ENCODE data around the gene SENP2. TPM values are rescaled to one million over a fixed set of nuclear protein-coding genes. Genes with fewer than 3 reads are reported as not detected.

Gene SENP2
- total and polyA plus RNA-seq, 10 of the 15 experiments (the other 5 are each of a cell fraction or from before 2014, with no cell fraction given), result 9.0 to 42.7 (median 25.1) TPM

DNA sequence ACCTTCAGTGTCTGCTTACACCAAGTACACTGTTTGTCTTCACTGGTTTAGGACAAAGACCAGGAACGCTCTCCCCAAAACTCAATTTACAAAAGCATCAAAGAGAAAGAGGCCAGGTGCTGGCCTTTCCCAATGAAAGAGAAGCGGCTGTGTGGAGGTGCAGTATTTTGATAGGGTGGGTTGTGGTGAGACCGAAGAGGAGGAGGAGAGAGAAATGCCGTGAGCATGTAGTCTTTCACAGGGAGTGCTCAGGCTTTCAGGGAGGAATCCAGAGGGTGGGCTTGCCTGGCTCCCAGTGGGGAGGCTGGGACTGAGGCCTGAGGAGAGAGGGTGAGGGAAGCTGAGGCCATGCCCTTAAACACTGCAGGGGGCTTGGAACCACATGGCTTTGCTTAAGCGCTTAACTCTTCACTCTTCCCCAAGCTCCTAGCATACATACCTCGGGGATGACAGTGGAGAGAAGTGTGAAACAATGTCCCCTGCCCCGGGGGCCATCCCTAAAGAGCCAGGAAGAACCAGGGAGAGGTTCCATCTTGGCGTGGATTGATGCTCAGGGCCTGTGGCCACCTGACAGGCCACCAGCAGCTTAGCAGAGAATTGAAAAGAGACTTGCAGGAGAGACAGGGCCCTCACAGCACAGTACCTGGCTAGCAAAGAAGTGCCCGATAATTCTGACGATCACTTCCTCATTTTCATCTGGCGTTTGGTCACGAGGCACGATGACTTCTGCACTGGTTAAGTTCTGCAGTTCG lies 60.5 kb downstream of the SENP2 start:
- H3K27me3 ChIP-seq (replicated peaks in 1 of 2; ENCODE audit: control insufficient read depth in 2 of 2, insufficient read depth in 2 of 2, low read length in 1 of 2), result peaks cover 0 to 1% of the 10 kb centered on the region in 2 experiments; a peak in 1 of 4 replicates
- H3K4me3 ChIP-seq, result no peak overlapping the region; the same call in 1 of the 2 replicates
- no TSS peak for BruUV-seq (replicated peaks)
- ChIA-PET CTCF (interaction anchor here (1.4 kb wide), 1 partner anchor 14 kb away, joined by 9 read pairs; no protein-coding TSS in a partner anchor), SMC1A (ENCODE audit: uncharacterized antibody, unreplicated experiment) (interaction anchor here (0.6 kb wide), 1 partner anchor 145 kb away, joined by 3 read pairs; no protein-coding TSS in a partner anchor), POLR2A (no interaction called here), RAD21 (ENCODE audit: unreplicated experiment) (no interaction called here)
- H3K9ac ChIP-seq (ENCODE audit: control insufficient read depth, insufficient read depth, low read length), result no peak overlapping the region
- H2AFZ ChIP-seq (ENCODE audit: control insufficient read depth, low read depth, low read length), result peak overlapping the region; percentile 62
- no peaks in the 10 kb centered on the region for H4K20me1 ChIP-seq (ENCODE audit: control insufficient read depth, insufficient read depth)
- intact Hi-C loops (cut with micrococcal nuclease; ENCODE audit: unreplicated experiment), result no loop called here
- H3K9me3 ChIP-seq (replicated peaks; ENCODE audit: control insufficient read depth, insufficient read depth, low read length), result no peaks in the 10 kb centered on the region
- H3K36me3 ChIP-seq (ENCODE audit: control insufficient read depth in 2 of 2, insufficient read depth in 2 of 2, low read length in 1 of 2), result no peaks in the 10 kb centered on the region
- FAIRE-seq (peak; percentile 70), ATAC-seq (peak; percentile 86), DNase-seq (ENCODE audit: low read depth, low spot score) (no peak)
- TF ChIP-seq, protein P1, sequence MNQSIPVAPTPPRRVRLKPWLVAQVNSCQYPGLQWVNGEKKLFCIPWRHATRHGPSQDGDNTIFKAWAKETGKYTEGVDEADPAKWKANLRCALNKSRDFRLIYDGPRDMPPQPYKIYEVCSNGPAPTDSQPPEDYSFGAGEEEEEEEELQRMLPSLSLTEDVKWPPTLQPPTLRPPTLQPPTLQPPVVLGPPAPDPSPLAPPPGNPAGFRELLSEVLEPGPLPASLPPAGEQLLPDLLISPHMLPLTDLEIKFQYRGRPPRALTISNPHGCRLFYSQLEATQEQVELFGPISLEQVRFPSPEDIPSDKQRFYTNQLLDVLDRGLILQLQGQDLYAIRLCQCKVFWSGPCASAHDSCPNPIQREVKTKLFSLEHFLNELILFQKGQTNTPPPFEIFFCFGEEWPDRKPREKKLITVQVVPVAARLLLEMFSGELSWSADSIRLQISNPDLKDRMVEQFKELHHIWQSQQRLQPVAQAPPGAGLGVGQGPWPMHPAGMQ (IDR thresholded peaks at IDR 0.05; ENCODE audit: borderline replicate concordance), result no peak
- TF ChIP-seq, protein P2, sequence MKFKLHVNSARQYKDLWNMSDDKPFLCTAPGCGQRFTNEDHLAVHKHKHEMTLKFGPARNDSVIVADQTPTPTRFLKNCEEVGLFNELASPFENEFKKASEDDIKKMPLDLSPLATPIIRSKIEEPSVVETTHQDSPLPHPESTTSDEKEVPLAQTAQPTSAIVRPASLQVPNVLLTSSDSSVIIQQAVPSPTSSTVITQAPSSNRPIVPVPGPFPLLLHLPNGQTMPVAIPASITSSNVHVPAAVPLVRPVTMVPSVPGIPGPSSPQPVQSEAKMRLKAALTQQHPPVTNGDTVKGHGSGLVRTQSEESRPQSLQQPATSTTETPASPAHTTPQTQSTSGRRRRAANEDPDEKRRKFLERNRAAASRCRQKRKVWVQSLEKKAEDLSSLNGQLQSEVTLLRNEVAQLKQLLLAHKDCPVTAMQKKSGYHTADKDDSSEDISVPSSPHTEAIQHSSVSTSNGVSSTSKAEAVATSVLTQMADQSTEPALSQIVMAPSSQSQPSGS (IDR thresholded peaks at IDR 0.05; ENCODE audit: low read length), result no peak
- TF ChIP-seq MTA2 (IDR thresholded peaks at IDR 0.05; ENCODE audit: low read depth), result no peak
- peak in 1 of 2 experiments; percentile 41; a peak in 1 of 4 replicates for TF ChIP-seq BHLHE40 (IDR thresholded peaks at IDR 0.05; ENCODE audit: borderline replicate concordance in 1 of 2, low read depth in 2 of 2, low read length in 1 of 2)
- peak; percentile 95 for TF ChIP-seq SPI1 (IDR thresholded peaks at IDR 0.05; ENCODE audit: borderline replicate concordance, insufficient read depth, low read depth, low read length)
- no peak for TF ChIP-seq MYC (IDR thresholded peaks at IDR 0.05; ENCODE audit: insufficient read depth, insufficient read length, insufficient replicate concordance, low read length, severe bottlenecking)
- peak; percentile 55; the same call in 1 of the 2 replicates for TF ChIP-seq RAD51 (IDR thresholded peaks at IDR 0.05)
- no peak for TF ChIP-seq EGR1 (IDR thresholded peaks at IDR 0.05; ENCODE audit: borderline replicate concordance in 1 of 2, low read depth in 2 of 2, low read length in 2 of 2)
- TF ChIP-seq NFXL1 (IDR thresholded peaks at IDR 0.05; ENCODE audit: borderline replicate concordance), result no peak
- TF ChIP-seq FOS (IDR thresholded peaks at IDR 0.05; ENCODE audit: borderline replicate concordance, extremely low read depth, insufficient read length), result no peak
- TF ChIP-seq TBL1XR1 (IDR thresholded peaks at IDR 0.05; ENCODE audit: low read depth, low read length), result no peak
- no peak for TF ChIP-seq SMAD5 (IDR thresholded peaks at IDR 0.05; ENCODE audit: low read depth)
- TF ChIP-seq TCF3 (IDR thresholded peaks at IDR 0.05; ENCODE audit: borderline replicate concordance, insufficient read depth, low read depth, low read length), result no peak
- no peak for TF ChIP-seq NFIC (IDR thresholded peaks at IDR 0.05; ENCODE audit: low read depth, low read length)
- TF ChIP-seq JUND (IDR thresholded peaks at IDR 0.05; ENCODE audit: low read depth, low read length), result no peak
- no peak for TF ChIP-seq TARDBP (IDR thresholded peaks at IDR 0.05; ENCODE audit: borderline replicate concordance)
- TF ChIP-seq RBBP5 (conservative IDR thresholded peaks at IDR 0.05), result no peak
- no peak for TF ChIP-seq MEF2B (IDR thresholded peaks at IDR 0.05; ENCODE audit: partially characterized antibody, poor library complexity, severe bottlenecking)
- in situ Hi-C loops (cut with MboI), result no loop called here
- H3K79me2 ChIP-seq (ENCODE audit: control insufficient read depth, insufficient read depth, low read length), result no peaks in the 10 kb centered on the region
- H3K4me1 ChIP-seq (ENCODE audit: control insufficient read depth, insufficient read depth, low read length), result peaks cover 5% of the 10 kb centered on the region; the same call in 1 of the 2 replicates
- no peak overlapping the region for H3K27ac ChIP-seq (ENCODE audit: control insufficient read depth, insufficient read depth)
- WGBS (ENCODE audit: insufficient coverage, insufficient replicate concordance, low lambda C conversion rate, missing lambda C conversion rate), result 33% methylated on average over 14 of the region's 14 CpGs
- peak overlapping the region; percentile 4 for H3K4me2 ChIP-seq (ENCODE audit: control insufficient read depth, insufficient read depth)

Measured in GM12878 (cell line).